GM23338 (cell line): ENCODE measurements around the gene DHX58. TPM values are rescaled to one million over a fixed set of nuclear protein-coding genes. Genes with fewer than 3 reads are reported as not detected.

Experiments used
- ATAC-seq: fragments of 200-7000 bp; cut with Tn5 transposase; 3 replicates; pipeline ENCODE4 v1.9.1; 2020
- DNase-seq: peaks from one replicate; pipeline ENCODE4 v3.0.0-alpha.2; 2015; ENCODE audit warnings: low spot score
- H2AFZ ChIP-seq: fragments of 200-600 bp; sonication (generic); 2 replicates; pipeline ENCODE4 v1.8.0; 2016; ENCODE audit warnings: antibody characterized with exemption, mild to moderate bottlenecking, moderate library complexity
- H3F3A ChIP-seq: fragments of 200-600 bp; sonication (generic); replicated peaks from 2 replicates; pipeline ENCODE4 v1.8.0; 2017; ENCODE audit warnings: antibody characterized with exemption, mixed run types, low read depth
- H3K27ac ChIP-seq: fragments of 200-600 bp; sonication (generic); 2 replicates; pipeline ENCODE4 v1.6.1; 2016; ENCODE audit warnings: low read depth
- H3K27me3 ChIP-seq: fragments of 200-600 bp; sonication (generic); 2 replicates; pipeline ENCODE4 v1.8.0; 2016; ENCODE audit warnings: mild to moderate bottlenecking, mixed run types, moderate library complexity; ENCODE audit not compliant: insufficient read depth
- H3K36me3 ChIP-seq: fragments of 200-600 bp; sonication (generic); 2 replicates; pipeline ENCODE4 v1.8.0; 2016; ENCODE audit warnings: mild to moderate bottlenecking; ENCODE audit not compliant: insufficient read depth
- H3K4me1 ChIP-seq: fragments of 200-600 bp; sonication (generic); 2 replicates; pipeline ENCODE4 v1.8.0; 2016; ENCODE audit warnings: mild to moderate bottlenecking, moderate library complexity; ENCODE audit not compliant: insufficient read depth
- H3K4me2 ChIP-seq: fragments of 200-600 bp; sonication (generic); 2 replicates; pipeline ENCODE4 v1.7.1; 2017; ENCODE audit warnings: mixed run types
- H3K4me3 ChIP-seq: fragments of 200-600 bp; sonication (generic); 2 replicates; pipeline ENCODE4 v1.6.1; 2016; ENCODE audit warnings: mixed run types
- H3K79me2 ChIP-seq: fragments of 200-600 bp; sonication (generic); replicated peaks from 2 replicates; pipeline ENCODE4 v1.8.0; 2017; ENCODE audit warnings: mild to moderate bottlenecking; ENCODE audit not compliant: insufficient read depth
- H3K9me2 ChIP-seq: fragments of 200-600 bp; sonication (generic); 2 replicates; pipeline ENCODE4 v1.8.0; 2017; ENCODE audit not compliant: insufficient read depth
- H4K20me1 ChIP-seq: fragments of 200-600 bp; sonication (generic); replicated peaks from 2 replicates; pipeline ENCODE4 v1.8.0; 2017; ENCODE audit warnings: mild to moderate bottlenecking; ENCODE audit not compliant: insufficient read depth
- H3K27ac Mint-ChIP-seq: 2 replicates; pipeline ENCODE4 v1.8.0; 2020; ENCODE audit warnings: inconsistent platforms, mild to moderate bottlenecking, moderate library complexity, mixed read lengths
- H3K27me3 Mint-ChIP-seq: 3 replicates; pipeline ENCODE4 v1.8.0; 2022; ENCODE audit warnings: low read depth, mild to moderate bottlenecking, moderate library complexity, mixed read lengths, inconsistent platforms; ENCODE audit not compliant: insufficient read depth, poor library complexity
- H3K36me3 Mint-ChIP-seq: 3 replicates; pipeline ENCODE4 v1.8.0; 2021; ENCODE audit warnings: low read depth, mild to moderate bottlenecking, inconsistent platforms, moderate library complexity, mixed read lengths
- H3K4me1 Mint-ChIP-seq: 3 replicates; pipeline ENCODE4 v1.8.0; 2020; ENCODE audit warnings: mild to moderate bottlenecking, inconsistent platforms, mixed read lengths
- H3K4me3 Mint-ChIP-seq: 3 replicates; pipeline ENCODE4 v1.8.0; 2021; ENCODE audit warnings: moderate library complexity, mild to moderate bottlenecking, inconsistent platforms, mixed read lengths
- H3K9me3 Mint-ChIP-seq: 3 replicates; pipeline ENCODE4 v1.8.0; 2020; ENCODE audit warnings: moderate library complexity, mild to moderate bottlenecking, inconsistent platforms, mixed read lengths
- CREB1 ChIP-seq: fragments of 250-450 bp; sonication (Bioruptor Pico); IDR thresholded peaks from 2 replicates; pipeline ENCODE4 v1.5.0; 2020; ENCODE audit warnings: low read depth, mild to moderate bottlenecking, moderate library complexity
- EZH2 ChIP-seq: fragments of 200-600 bp; sonication (generic); IDR thresholded peaks from one replicate; pipeline ENCODE4 v1.8.0; 2017; ENCODE audit warnings: antibody characterized with exemption, mild to moderate bottlenecking, low read depth; ENCODE audit not compliant: unreplicated experiment
- EZH2phosphoT487 ChIP-seq: fragments of 200-600 bp; sonication (generic); IDR thresholded peaks from one replicate; pipeline ENCODE4 v1.8.1; 2018; ENCODE audit warnings: antibody characterized with exemption; ENCODE audit not compliant: unreplicated experiment
- JUNB ChIP-seq: IDR thresholded peaks from one replicate; pipeline ENCODE4 v1.6.1; 2016; ENCODE audit warnings: antibody characterized with exemption; ENCODE audit not compliant: unreplicated experiment
- NANOG ChIP-seq: IDR thresholded peaks from 2 replicates; pipeline ENCODE4 v1.6.1; 2016; ENCODE audit warnings: antibody characterized with exemption, borderline replicate concordance
- POLR2AphosphoS5 ChIP-seq: IDR thresholded peaks from 2 replicates; pipeline ENCODE4 v1.6.1; 2016; ENCODE audit warnings: antibody characterized with exemption, low read depth
- STAT1 ChIP-seq: IDR thresholded peaks from one replicate; pipeline ENCODE4 v1.6.1; 2016; ENCODE audit warnings: antibody characterized with exemption; ENCODE audit not compliant: unreplicated experiment
- ZNF114 ChIP-seq: fragments of 250-450 bp; sonication (Bioruptor Pico); IDR thresholded peaks from 2 replicates; pipeline ENCODE4 v1.5.0; 2020; ENCODE audit warnings: mild to moderate bottlenecking, moderate library complexity
- ZNF331 ChIP-seq: fragments of 250-450 bp; sonication (Bioruptor Pico); IDR thresholded peaks from 2 replicates; pipeline ENCODE4 v1.5.0; 2020; ENCODE audit warnings: low read depth, mild to moderate bottlenecking, moderate library complexity
- ZNF462 ChIP-seq: fragments of 250-450 bp; sonication (Bioruptor Pico); IDR thresholded peaks from 2 replicates; pipeline ENCODE4 v1.5.0; 2020; ENCODE audit warnings: mild to moderate bottlenecking, moderate library complexity
- polyA plus RNA-seq: library from polyadenylated mRNA; unstranded; fragments of >200 nt; fragmentation: Nextera tagmentation; extraction: Ambion mirVana; gene quantifications from 2 replicates; pipeline ENCODE4 v1.2.1, GENCODE V29; 2016
- total RNA-seq: library from RNA; depleted of rRNA; stranded (reverse); fragments of >200 nt; shearing (Covaris generic); gene quantifications from 2 replicates; pipeline ENCODE4 v1.2.3, GENCODE V29; 2014
- TF ChIP-seq, protein P1 (sequence below), 2 experiments: fragments of 200-600 bp in 1 of 2; sonication (generic) in 1 of 2; conservative IDR thresholded peaks; 2 replicates each; pipeline versions ENCODE4 v1.5.1 to v1.6.1; 2016 to 2017; ENCODE audit warnings: antibody characterized with exemption in 2 of 2, low read depth in 2 of 2, mild to moderate bottlenecking in 2 of 2, moderate library complexity in 1 of 2

The DHX58 gene
- total and polyA plus RNA-seq, 2 experiments from 2014 or later, result 4.1 to 6.6 TPM

DNA sequence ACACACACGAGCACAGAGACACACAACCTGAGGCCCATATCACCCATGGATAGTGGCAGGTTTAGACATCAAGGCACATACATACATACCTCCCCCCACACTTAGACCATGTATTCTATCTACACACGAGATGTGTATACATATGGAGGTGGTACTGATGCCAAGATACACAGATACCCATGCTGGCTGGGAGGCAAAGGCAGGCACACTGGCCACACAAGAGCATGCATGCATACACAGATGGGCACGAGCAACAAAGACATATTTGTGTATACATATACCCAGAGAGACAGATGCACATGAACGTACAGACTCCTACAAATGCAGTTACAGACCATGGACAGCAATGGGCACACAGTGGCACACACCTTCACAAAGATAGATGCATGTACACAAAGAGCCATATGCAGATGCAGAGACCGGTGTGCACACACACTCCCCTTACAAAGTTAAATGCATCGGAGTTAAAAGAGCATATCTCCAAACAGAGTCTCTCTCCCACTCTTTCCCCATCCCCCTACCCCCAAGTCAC lies 60.1 kb downstream of the DHX58 start:
- DNase-seq (no peak), ATAC-seq (no peak)
- Mint-ChIP-seq H3K36me3 (no peaks in the 10 kb centered on the region), H3K27me3 (peaks cover 27% of the 10 kb centered on the region), H3K9me3 (no peaks in the 10 kb centered on the region), H3K4me3 (no peak overlapping the region; the same call in 2 of the 3 replicates), H3K4me1 (peaks cover 54% of the 10 kb centered on the region), H3K27ac (0 out of 2 replicates have a peak overlapping the region, but pooled peaks have one; percentile 12)
- Histone ChIP-seq H2AFZ (no peak overlapping the region), H3K27me3 (no peaks in the 10 kb centered on the region), H3K4me1 (peaks cover 34% of the 10 kb centered on the region), H3K9me2 (no peaks in the 10 kb centered on the region), H3K27ac (no peak overlapping the region), H3K36me3 (no peaks in the 10 kb centered on the region), H4K20me1 (no peaks in the 10 kb centered on the region), H3F3A (0 out of 2 replicates have a peak, but pooled peaks cover 7% of the 10 kb centered on the region), H3K4me2 (no peak overlapping the region), H3K79me2 (no peaks in the 10 kb centered on the region), H3K4me3 (no peak overlapping the region)
- TF ChIP-seq EZH2phosphoT487 (no peak), NANOG (no peak), CREB1 (CRISPR knock-in tag) (no peak), JUNB (no peak), STAT1 (no peak), ZNF462 (CRISPR knock-in tag) (no peak), ZNF114 (CRISPR knock-in tag) (no peak), EZH2 (no peak), ZNF331 (no peak), POLR2AphosphoS5 (no peak)
- TF ChIP-seq, protein P1, sequence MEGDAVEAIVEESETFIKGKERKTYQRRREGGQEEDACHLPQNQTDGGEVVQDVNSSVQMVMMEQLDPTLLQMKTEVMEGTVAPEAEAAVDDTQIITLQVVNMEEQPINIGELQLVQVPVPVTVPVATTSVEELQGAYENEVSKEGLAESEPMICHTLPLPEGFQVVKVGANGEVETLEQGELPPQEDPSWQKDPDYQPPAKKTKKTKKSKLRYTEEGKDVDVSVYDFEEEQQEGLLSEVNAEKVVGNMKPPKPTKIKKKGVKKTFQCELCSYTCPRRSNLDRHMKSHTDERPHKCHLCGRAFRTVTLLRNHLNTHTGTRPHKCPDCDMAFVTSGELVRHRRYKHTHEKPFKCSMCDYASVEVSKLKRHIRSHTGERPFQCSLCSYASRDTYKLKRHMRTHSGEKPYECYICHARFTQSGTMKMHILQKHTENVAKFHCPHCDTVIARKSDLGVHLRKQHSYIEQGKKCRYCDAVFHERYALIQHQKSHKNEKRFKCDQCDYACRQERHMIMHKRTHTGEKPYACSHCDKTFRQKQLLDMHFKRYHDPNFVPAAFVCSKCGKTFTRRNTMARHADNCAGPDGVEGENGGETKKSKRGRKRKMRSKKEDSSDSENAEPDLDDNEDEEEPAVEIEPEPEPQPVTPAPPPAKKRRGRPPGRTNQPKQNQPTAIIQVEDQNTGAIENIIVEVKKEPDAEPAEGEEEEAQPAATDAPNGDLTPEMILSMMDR (conservative IDR thresholded peaks at IDR 0.05; ENCODE audit: low read depth in 2 of 2), result no peak
